GM08714 (cell line): ENCODE data around the gene HCLS1.
"Not testable (repeated sequence)": the region's sequence is repeated elsewhere in the genome, so short reads cannot be mapped to it uniquely, and the experiment has no call there.

Experiments
- H3K4me3 ChIP-seq: fragments of 200-500 bp; sonication (Bioruptor generic); 2 replicates; pipeline ENCODE4 v1.5.1; 2014; ENCODE audit warnings: mild to moderate bottlenecking, low read length, inconsistent platforms
- ZNF274 ChIP-seq: IDR thresholded peaks from 2 replicates; pipeline ENCODE4 v1.6.1; 2012; ENCODE audit warnings: mild to moderate bottlenecking, low read depth, low read length

Gene HCLS1

DNA sequence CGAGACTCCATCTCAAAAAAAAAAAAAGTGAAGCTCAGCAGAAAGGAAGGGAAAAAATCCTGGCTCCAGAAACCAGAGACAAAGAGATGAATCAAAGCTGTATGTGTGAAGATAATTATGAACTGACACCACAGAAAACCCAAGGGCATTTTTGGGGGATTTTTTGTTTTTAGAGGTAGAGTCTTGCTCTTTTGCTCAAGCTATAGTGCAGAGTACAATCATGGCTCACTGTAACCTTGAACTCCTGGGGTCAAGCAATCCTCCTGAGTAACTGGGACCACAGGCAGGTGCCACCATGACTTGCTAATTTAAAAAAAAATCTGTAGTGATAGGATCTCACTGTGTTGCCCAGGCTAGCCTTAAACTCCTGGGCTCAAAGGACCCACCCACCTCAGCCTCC, 22.8 kb downstream of the HCLS1 start:
- H3K4me3 ChIP-seq: no peak overlapping the region
- no peak for TF ChIP-seq ZNF274

DNA sequence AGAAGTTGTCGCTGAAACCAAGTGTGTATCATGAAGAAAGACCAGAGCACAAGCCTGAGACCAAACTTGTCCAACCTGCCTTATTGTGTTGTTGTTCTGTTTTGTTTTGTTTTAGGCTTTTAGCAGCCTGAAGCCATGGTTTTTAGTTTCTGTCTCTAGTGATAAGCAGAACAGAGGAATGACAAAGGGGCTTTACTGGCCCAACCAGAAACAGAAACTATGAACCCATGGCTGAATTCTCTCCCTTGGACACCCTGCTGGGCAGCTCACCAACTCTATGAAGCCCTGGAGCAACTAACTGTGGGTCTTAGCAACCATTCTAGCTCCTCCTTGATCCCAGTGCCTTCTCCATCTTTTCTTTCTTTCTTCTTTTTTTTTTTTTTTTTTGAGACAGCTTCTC, 30.3 kb downstream of the HCLS1 start:
- H3K4me3 ChIP-seq: no peak overlapping the region
- no peak for TF ChIP-seq ZNF274

DNA sequence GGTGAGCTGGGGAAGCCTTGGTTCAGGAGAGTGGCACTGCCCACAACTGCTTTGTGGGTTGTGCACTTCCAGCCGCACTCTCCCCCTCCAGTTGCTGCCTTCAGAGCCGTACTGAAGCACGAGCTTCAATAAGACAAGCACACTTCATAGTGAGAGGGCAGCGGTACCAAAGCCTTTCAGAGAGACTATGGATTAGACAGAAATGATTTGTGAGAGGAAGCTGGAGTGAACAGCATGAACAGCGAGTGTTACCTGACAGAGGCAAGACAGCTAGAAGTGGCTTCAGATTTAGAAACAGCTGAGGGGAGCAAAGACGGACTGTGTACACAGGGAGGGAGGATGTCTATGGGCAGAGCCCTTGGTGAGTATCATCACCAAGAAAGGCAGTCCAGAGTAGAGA, 31.1 kb downstream of the HCLS1 start:
- no peak overlapping the region for H3K4me3 ChIP-seq
- TF ChIP-seq ZNF274: no peak

DNA sequence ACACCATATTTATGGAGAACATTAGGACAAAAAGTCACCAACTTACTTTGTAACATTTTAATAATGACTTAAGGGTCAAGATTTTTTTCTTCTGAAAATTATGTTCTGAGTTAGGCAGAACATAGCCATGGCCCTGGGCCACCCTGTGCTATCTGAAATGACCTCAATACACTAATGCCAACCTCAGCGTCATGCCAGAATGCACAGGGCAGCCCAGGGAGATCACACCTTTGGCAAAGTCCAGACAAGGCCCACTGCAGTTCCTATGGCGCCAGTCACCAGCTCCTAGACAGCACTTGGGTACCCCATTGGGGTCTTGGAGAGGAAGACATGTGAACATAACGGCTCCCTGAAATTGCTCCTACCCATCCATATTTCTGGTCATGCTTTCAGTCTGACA, 33.1 kb downstream of the HCLS1 start:
- H3K4me3 ChIP-seq: no peak overlapping the region
- TF ChIP-seq ZNF274: no peak

DNA sequence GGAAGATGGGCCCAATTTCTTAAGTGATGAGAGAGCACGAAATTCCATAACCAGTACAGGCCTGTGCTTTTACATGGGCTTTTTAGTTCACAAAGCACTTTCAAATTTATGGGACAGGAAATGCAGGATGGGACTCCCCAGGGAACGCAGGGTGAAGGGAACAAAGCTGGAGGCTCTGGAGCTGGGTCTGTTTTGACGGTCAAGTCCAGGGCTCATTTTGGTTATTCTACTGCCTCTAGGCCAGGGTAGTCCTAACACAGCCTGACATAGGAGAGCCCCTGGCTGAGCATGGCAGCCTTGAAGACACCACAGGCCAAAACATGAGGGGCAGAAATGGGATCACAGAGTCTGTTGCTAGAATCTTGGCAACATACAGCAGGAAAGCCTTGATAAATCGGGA, 33.5 kb downstream of the HCLS1 start:
- no peak for TF ChIP-seq ZNF274
- H3K4me3 ChIP-seq: no peak overlapping the region

DNA sequence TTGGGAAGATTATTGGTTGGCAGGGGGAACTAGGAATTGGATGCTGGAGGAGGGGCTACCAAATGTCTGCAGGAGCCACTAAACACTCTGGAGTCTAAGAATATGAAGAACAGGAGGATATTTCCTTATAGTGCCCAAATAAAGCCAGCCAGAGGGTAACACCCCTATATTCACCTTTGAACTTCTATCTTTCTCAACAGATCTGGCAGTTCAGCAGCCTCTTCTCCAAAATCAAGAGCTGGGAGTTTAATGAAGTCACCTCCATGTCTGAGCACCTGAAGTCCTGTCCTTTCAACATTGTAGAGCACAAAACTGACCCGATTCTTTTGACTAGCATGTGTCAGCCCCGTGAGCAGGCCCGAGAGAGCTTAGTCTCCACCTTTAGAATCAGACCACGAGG, 34.2 kb downstream of the HCLS1 start:
- no peak for TF ChIP-seq ZNF274
- H3K4me3 ChIP-seq: no peak overlapping the region

DNA sequence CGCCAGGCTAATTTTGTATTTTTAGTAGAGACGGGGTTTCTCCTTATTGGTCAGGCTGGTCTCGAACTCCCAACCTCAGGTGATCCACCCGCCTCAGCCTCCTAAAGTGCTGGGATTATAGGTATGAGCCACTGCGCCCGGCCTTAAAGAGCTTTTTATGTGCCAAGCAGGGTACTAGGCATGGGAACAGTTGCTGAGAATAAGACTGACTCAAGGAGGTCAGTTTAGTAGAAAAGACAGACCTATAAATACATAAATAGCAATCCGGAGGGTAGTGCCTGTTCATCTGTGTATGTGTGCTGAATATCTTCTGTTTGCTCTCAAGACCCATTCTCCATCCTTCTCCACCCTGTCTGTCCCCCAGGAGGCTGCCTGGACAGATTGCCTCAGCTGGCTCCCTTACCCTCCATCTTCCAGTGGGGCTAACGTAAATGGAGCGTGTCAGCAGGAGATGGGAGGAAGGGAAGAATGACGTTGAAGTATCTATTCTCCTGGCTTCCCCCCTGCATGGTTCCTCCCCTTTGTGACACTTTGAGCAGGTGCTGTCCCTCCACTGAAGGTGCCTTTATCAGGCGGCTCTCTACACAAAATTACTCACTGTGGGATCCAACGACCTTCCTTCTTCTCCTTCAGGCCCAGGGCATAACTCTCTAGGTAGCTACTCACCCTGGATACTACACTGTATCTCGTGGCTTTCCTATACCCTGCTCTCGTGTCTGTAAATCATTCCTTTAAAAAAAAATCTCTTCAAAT, 36.4 kb downstream of the HCLS1 start:
- no peak overlapping the region for H3K4me3 ChIP-seq
- no peak for TF ChIP-seq ZNF274

DNA sequence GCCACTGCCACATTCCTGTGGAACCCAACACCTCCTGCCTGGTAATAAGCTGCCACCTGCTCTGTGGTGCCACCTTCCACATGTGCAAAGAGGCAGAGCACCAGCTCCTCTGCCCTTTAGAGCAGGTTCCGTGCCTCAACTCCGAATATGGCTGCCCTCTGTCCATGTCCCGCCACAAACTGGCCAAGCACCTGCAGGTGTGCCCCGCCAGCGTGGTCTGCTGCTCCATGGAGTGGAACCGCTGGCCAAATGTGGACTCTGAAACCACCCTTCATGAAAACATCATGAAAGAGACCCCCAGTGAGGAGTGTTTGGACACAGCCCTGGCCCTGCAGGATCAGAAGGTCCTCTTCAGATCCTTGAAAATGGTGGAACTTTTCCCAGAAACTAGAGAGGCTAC, 39.2 kb downstream of the HCLS1 start:
- no peak for TF ChIP-seq ZNF274
- no peak overlapping the region for H3K4me3 ChIP-seq

DNA sequence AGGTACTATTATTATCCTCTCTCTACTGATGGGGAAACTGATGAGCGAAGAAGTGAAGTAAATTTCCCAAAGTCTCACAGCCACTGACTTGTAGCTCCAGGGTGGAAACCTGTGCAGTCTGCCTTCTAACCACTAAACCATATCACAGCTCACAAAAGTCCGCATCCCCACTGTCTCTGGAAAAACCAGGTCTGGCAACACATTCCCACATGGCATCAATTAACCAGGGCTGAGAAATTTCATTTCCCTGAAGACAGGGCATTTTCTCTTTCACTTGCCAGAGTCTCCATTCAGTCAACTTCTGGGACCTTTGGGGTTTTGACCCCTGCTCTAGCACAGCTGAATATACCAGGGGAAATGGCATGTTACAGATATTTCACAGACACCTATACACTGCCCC, 41.0 kb downstream of the HCLS1 start:
- TF ChIP-seq ZNF274: no peak
- no peak overlapping the region for H3K4me3 ChIP-seq

DNA sequence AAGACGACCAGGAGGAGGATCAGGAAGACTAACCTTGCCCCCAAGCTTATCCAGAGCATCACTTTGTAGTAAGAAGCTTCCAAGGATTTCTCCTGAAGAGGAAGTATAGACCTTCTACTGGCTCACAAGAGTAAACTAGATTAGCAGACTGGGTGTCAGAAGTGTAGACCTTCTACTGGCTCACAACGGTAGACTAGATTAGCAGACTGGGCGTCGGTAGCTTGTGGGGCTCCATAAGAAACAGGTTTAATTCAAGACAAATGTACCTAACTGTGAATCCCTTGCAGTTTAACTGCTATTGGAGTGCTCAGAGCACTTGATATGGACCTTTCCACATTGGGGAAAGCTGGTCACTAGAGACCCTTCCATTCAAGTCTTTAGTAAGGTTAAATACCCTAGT, 54.6 kb downstream of the HCLS1 start:
- no peak for TF ChIP-seq ZNF274
- no peak overlapping the region for H3K4me3 ChIP-seq

DNA sequence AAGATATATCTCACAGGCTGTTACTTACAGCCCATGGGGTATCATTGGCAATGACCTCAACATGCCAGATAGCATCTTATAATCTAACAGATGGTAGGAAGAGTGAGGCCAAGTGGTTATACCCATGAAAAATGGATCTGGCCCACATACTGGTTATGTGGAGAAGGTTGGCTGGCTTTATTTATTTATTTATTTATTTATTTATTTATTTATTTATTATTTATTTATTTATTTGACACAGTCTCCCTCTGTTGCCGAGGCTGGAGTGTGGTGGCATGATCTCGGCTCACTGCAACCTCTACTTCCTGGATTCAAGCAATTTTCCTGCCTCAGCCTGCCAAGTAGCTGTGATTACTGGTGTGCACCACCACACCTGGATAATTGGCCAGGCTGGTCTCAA, 55.9 kb downstream of the HCLS1 start:
- no peak for TF ChIP-seq ZNF274

DNA sequence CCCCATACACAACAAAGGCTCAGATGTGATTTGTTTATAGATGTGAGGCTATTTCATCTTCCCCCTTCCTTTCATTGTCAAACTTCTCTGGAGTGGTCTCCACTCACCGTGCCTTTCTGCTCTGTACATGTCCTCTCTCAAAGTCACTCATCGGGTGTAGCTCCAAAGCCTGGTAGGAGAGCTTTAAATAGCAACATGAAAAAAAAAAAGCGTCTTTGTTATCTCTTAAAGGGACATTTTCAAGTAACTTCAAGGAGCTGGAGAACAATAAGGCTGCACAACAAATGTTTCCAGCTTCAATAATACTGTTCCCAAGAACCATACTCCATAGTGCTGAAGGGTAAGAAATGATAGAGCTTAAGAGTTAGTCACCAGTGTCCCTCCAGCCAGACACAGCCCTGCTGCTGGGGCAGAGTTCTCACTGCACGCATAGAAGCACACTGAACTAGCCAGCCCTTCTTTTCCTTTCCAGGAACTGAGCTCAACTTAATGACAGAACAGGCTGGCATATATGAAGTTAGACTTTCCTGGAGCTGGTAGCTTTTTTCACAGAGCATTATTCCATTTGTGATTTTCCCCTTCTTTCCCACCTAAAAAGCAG, 59.4 kb downstream of the HCLS1 start:
- no peak for TF ChIP-seq ZNF274
- H3K4me3 ChIP-seq: no peak overlapping the region

More for the DNA sequence above, 55.9 kb downstream of the HCLS1 start:
- H3K4me3 ChIP-seq: no peak overlapping the region

DNA sequence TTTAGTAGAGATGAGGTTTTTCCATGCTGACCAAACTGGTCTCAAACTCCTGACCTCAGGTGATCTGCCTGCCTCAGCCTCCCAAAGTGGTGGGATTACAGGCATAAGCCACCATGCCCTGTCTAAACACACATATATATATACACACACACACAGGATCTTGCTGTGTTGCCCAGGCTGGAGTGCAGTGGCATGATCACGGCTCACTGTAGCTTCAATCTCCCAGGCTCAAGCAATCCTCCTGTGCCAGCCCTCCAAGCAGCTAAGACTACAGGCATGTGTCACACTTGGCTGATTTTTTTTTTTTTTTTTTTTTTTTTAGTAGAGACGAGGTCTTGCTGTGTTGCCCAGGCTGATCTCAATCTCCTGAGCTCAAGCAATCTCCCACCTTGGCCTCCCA, 60.8 kb downstream of the HCLS1 start:
- not testable (repeated sequence) for H3K4me3 ChIP-seq

DNA sequence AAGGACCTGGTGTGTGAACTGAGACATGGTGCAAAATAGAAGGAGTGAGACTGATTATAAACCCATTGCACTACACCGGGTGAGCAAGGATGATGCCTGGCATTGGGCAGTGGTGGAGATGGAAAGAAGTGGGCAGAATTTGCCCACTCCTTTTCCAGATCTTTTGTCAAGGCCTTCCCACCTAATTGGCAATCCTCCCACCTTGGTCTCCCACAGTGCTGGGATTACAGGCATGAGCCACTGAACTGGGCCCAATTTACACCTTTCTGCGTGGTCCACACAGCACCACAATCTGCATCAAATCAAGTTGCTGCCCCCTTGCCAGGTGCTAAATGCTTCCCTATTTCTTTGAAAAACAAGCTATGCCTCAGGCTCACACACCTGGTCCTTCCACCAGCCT, 62.1 kb downstream of the HCLS1 start:
- H3K4me3 ChIP-seq: no peak overlapping the region
- no peak for TF ChIP-seq ZNF274

DNA sequence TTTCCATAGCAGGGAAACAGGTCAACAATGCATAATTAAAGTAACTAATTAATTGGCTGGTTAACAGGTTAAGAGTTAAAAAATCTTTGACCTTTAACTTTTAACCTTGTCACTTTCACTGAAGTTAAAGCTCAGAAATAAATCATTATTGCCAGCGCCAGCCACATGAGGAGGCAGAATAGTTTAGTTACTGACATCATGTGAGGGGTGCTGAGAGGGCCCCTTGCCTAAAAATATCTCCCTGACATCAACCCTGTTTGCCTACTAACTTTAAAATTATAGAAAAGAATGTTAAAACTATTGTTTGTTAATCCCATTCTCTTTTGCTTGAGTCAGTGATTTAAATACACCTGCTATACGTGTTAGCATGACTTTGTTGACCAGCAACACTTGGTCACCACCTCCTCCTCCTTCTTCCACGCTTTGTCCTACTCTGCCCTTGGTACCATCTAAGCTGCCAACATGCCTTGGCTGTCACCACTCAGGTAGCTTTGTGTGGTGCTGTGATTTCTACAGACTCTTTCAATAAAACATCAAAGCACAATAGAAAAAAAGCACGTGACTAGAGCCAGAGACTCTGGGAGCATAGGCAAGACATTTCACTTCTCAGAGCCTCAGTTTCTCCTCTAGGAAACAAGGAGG, 64.8 kb downstream of the HCLS1 start:
- no peak overlapping the region for H3K4me3 ChIP-seq
- no peak for TF ChIP-seq ZNF274
